ENCODE results near the gene HOXD1. TPM values are rescaled to one million over a fixed set of nuclear protein-coding genes. Genes with fewer than 3 reads are reported as not detected.

HOXD1 gene
- total RNA-seq, 1 donor from 2014 or later, result 1.2 TPM

- intact Hi-C loops (cut with DNase I), result no loop called here
- Histone ChIP-seq H3K27me3 (peaks cover 20% of the 10 kb centered on the region), H3K4me1 (peaks cover 17% of the 10 kb centered on the region), H3K4me3 (no peak overlapping the region), H3K36me3 (no peaks in the 10 kb centered on the region), H3K27ac (no peak overlapping the region), H3K9me3 (no peaks in the 10 kb centered on the region)
- no peak for DNase-seq (ENCODE audit: extremely low spot score in 2 of 2)
- TF ChIP-seq POLR2AphosphoS5 (IDR thresholded peaks at IDR 0.05; ENCODE audit: insufficient read depth in 1 of 2, low read depth in 1 of 2) (no peak), CTCF (IDR thresholded peaks at IDR 0.05) (no peak), POLR2A (IDR thresholded peaks at IDR 0.05) (no peak)
These were observed 4.6 kb downstream of the HOXD1 start for GRCh38 chr2:176193048-176193447.

GRCh38 chr2:176199902-176200301, 11.4 kb downstream of the HOXD1 start:
- Histone ChIP-seq H3K36me3 (no peaks in the 10 kb centered on the region), H3K27ac (no peak overlapping the region), H3K9me3 (no peaks in the 10 kb centered on the region), H3K4me3 (no peak overlapping the region), H3K27me3 (no peaks in the 10 kb centered on the region), H3K4me1 (no peaks in the 10 kb centered on the region)
- DNase-seq (ENCODE audit: extremely low spot score in 2 of 2), result no peak
- intact Hi-C loops (cut with DNase I), result no loop called here
- no peak for TF ChIP-seq CTCF (IDR thresholded peaks at IDR 0.05)
- no peak for TF ChIP-seq POLR2AphosphoS5 (IDR thresholded peaks at IDR 0.05; ENCODE audit: insufficient read depth in 1 of 2, low read depth in 1 of 2)
- no peak for TF ChIP-seq POLR2A (IDR thresholded peaks at IDR 0.05)

DNA sequence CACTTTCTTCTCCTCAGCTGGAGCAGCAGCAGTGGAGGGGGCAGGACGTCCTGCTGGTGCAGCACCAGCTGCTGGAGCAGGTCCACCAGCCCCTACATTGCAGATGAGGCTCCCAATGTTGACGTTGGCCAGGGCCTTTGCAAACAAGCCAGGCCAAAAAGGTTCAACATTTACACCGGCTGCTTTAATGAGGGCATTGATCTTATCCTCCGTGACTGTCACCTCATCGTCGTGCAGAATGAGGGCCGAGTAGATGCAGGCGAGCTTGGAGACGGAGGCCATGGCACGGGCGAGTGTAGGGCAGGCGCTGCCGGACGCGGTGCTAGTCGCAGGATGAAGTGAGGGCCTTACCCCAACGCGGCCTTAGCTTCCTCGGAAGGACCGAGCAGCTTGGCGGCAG, 12.5 kb downstream of the HOXD1 start:
- Histone ChIP-seq H3K27me3 (no peaks in the 10 kb centered on the region), H3K9me3 (no peaks in the 10 kb centered on the region), H3K36me3 (no peaks in the 10 kb centered on the region), H3K4me3 (no peak overlapping the region), H3K4me1 (no peaks in the 10 kb centered on the region), H3K27ac (no peak overlapping the region)
- intact Hi-C loops (cut with DNase I), result no loop called here
- TF ChIP-seq POLR2AphosphoS5 (IDR thresholded peaks at IDR 0.05; ENCODE audit: insufficient read depth in 1 of 2, low read depth in 1 of 2), result no peak
- TF ChIP-seq POLR2A (IDR thresholded peaks at IDR 0.05), result no peak
- TF ChIP-seq CTCF (IDR thresholded peaks at IDR 0.05), result no peak
- no peak for DNase-seq (ENCODE audit: extremely low spot score in 2 of 2)

DNA sequence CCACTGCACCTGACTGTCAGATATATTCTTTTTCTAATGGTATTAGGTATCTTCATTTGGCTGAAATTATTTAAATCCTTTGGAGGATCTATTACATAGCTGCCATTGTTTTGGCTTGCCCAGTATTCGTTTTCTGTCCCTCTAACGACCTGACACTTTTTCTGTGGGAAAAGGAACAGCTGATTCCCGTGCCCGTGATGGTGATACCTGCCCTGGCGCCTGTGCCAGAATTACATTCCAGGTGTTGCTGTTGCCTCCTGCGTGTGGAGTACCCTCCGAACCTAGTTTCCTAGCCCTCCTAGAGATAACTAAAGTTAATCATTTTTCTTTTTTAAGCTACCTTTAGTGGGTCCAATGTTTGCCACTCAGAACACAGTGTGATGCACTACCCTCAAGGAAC, 14.0 kb downstream of the HOXD1 start:
- no peaks in the 10 kb centered on the region for H3K27me3 ChIP-seq
- H3K4me1 ChIP-seq, result no peaks in the 10 kb centered on the region
- H3K27ac ChIP-seq, result no peak overlapping the region
- intact Hi-C loops (cut with DNase I), result no loop called here
- no peaks in the 10 kb centered on the region for H3K9me3 ChIP-seq
- TF ChIP-seq POLR2A (IDR thresholded peaks at IDR 0.05) (no peak), CTCF (IDR thresholded peaks at IDR 0.05) (no peak), POLR2AphosphoS5 (IDR thresholded peaks at IDR 0.05; ENCODE audit: insufficient read depth in 1 of 2, low read depth in 1 of 2) (no peak)
- no peak overlapping the region for H3K4me3 ChIP-seq
- H3K36me3 ChIP-seq, result no peaks in the 10 kb centered on the region
- no peak for DNase-seq (ENCODE audit: extremely low spot score in 2 of 2)

DNA sequence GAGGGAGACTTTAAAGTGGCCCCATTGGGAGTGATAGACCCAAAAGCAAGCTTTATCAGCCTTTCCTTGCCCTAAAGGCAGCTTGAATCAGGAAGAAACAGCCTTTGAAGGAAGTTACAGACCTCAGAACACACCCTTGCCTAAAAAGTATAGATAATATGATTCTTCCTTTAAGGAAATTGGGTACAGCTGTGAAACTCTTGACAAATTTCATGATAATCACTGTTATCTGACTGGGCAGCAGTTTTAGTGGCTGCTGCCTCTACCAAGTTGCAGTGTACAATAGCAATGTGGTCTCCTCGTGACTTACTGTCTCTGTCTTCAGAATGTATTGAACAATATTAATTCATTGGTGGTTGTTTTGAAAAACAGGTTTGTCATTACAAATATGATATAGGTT, 16.7 kb downstream of the HOXD1 start:
- no peak overlapping the region for H3K4me3 ChIP-seq
- intact Hi-C loops (cut with DNase I), result no loop called here
- no peaks in the 10 kb centered on the region for H3K36me3 ChIP-seq

More for the DNA sequence above, 16.7 kb downstream of the HOXD1 start:
- no peak for DNase-seq (ENCODE audit: extremely low spot score in 2 of 2)
- Histone ChIP-seq H3K27me3 (no peaks in the 10 kb centered on the region), H3K4me1 (no peaks in the 10 kb centered on the region), H3K27ac (no peak overlapping the region), H3K9me3 (no peaks in the 10 kb centered on the region)
- TF ChIP-seq CTCF (IDR thresholded peaks at IDR 0.05) (no peak), POLR2A (IDR thresholded peaks at IDR 0.05) (no peak), POLR2AphosphoS5 (IDR thresholded peaks at IDR 0.05; ENCODE audit: insufficient read depth in 1 of 2, low read depth in 1 of 2) (no peak)

Measured in vagina (tissue), 2 donors.